SKM-1 (cell line): Measurements from ENCODE around the gene ORC6.

ENCODE experiments used
- DNase-seq: peaks from one replicate; lab custom pipeline; 2025; ENCODE audit not compliant: unreplicated experiment; lab: John Stamatoyannopoulos, UW

Gene ORC6

GRCh38 chr16:46730801-46731690 lies 41.6 kb downstream of the ORC6 start:
- no peak for DNase-seq

GRCh38 chr16:46731691-46732555 lies 42.5 kb downstream of the ORC6 start:
- no peak for DNase-seq

- DNase-seq, result no peak
These were observed 43.1 kb downstream of the ORC6 start for GRCh38 chr16:46732561-46732960.

GRCh38 chr16:46733319-46733830 lies 43.9 kb downstream of the ORC6 start:
- no peak for DNase-seq

- DNase-seq, result no peak
These were observed 47.2 kb downstream of the ORC6 start for GRCh38 chr16:46736695-46737094.

- DNase-seq, result no peak
These were observed 48.3 kb downstream of the ORC6 start for GRCh38 chr16:46737621-46738214.

- no peak for DNase-seq
These were observed 50.5 kb downstream of the ORC6 start for GRCh38 chr16:46739934-46740333.

- peak; percentile 66 for DNase-seq
These were observed 53.8 kb downstream of the ORC6 start for GRCh38 chr16:46743232-46743719.

- no peak for DNase-seq
These were observed 56.2 kb downstream of the ORC6 start for GRCh38 chr16:46745617-46746016.

- no peak for DNase-seq
These were observed 57.6 kb downstream of the ORC6 start for GRCh38 chr16:46746821-46747776.
